ENCODE results near the gene SLC35F3.

DNA sequence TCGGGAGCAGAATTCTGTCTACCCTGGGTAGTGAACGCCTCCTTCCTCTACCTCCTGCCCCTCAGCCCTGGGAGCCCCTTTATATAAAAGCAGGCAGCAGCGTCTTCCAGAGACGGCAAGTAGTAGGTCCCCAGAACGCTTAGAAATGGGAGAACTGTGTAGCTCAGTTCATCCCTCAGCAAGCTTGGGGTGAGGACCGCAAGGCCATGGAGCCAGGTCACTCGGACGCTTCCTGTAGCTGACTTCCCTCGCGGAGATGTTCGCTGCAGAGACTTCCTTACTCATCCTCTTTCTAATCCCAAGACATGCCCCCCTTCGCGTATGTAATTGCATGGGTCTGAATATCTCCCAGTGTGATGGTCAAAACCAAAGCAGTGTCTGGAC, 327.4 kb downstream of the SLC35F3 start:
- TF ChIP-seq CTCF (IDR thresholded peaks at IDR 0.05) (no peak), POLR2A (IDR thresholded peaks at IDR 0.05) (no peak)

Measured in right lobe of liver (tissue), 4 donors.